Measurements from ENCODE around the gene MTA1.
A peak's percentile ranks its signal among the peaks of the same experiment; 100 is the strongest.

Gene MTA1

GRCh38 chr14:105467249-105467941, 47.8 kb downstream of the MTA1 start:
- DNase-seq, result no peak

DNA sequence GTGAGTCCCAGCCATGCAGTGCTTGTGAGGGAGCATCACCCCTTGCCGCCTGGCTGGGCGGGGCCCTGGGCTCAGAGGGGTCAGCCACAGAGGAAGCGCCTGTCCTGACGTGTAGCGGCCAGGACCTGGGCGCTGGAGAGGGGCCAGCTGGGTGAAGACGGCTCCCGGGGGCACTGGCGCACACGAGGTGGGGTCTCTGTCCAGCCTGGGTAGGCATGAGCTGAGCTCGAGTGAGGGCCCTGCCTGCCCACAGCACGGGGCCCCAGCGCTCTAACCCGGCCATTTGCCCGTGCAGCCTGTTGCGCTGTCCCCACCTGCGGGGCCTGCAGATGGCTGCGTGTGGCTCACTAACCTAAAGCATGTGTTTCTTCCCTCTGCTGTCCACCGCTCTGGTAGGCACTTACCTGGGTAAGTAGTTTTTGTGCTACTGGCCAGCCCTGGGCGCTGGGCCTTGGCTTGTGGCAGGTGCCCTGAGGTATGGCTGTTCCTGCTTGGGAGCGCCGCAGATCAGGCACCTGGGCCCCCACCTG, 48.4 kb downstream of the MTA1 start:
- DNase-seq, result no peak

DNA sequence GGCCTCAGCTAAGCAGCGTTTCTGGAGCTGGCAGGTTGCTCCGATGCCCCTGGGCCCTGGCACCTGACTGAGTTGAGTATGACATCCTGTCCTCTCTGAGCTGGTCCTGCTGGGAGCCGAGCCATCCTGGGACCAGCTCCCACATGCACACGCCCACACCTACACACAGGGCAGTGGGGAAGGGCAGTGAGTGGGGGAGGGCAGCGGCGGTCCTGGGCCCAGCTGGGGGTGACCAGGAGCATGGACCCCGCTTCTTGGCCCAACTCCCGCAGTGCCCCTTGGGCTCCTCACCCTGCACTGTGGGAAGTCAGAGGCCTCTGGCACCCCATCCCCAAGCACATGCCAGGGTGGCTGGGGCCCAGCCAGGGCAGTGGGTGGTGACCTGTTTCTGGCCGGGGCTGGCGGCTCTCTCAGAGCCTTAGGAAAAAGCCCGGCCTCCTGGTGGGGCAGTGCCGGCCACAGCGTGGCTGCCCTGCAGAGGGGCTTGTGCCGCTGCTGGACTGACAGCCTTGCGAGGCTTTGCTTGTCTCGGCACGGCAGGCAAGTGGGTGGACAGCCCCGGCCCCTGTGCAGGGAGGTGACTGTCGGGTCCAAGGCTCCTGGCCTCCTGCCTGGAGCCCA, 49.1 kb downstream of the MTA1 start:
- DNase-seq, result peak; percentile 50

- DNase-seq, result peak; percentile 43
Measured at GRCh38 chr14:105469456-105470349, 50.1 kb downstream of the MTA1 start.

- DNase-seq, result peak; percentile 45
Measured at GRCh38 chr14:105470350-105471296, 51.0 kb downstream of the MTA1 start.

DNA sequence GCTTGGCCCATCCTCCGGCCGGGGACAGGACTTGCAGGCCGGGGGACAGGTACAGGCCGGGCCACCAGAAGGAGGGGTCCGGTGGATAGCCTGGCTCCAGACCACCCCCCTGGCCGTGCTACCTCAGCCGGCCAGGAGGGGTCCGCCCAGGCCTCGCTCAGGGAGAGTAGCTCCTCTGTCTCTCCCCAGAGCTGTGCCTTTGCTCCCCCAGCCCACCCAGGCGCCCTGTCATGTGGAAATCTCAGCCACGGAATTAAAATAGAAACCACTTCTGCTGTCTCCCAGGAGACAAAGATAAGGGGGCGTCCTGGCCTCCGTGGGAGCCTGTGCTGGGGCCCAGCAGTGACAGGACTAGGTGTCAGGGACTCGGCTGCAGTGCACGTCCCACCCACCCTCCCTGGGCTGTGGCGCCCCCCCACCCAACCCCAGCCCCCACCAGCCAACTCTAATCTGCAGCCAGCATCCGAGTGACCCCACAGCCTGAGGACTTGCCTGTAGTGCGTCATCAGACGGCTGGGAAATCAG, 51.7 kb downstream of the MTA1 start:
- DNase-seq, result no peak

DNA sequence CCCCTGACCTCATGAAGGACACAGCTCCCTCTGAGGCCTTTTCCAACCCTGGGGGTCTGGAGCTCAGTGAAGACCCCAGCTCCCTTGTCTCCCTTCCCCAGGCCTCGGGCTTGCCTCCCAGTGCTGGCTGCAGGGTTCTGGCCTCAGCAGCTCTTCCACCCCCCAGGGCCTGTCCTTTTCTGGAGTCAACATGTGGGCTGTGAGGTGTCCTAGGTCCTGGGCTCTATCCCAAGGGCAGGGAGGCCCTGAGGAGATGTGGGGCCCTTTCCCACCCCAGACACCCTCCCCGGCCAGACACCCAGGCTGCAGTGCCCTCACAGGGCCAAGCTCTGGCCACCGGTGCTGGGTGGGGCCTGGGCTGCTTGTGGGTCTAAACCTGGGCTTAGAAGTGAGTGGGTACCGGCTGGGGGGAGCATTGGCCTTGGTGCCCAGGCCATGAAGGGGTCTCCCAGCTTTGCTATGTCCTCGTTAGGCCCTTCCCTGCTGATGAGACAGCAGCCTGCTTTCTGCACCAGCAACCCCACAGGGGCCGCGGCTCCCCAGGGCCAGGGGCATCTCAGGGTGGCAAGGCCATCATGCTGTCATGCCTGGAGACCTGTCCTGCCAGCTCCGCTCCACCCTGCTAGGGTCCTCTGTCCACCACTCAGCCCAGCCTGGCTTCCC, 52.3 kb downstream of the MTA1 start:
- no peak for DNase-seq

DNA sequence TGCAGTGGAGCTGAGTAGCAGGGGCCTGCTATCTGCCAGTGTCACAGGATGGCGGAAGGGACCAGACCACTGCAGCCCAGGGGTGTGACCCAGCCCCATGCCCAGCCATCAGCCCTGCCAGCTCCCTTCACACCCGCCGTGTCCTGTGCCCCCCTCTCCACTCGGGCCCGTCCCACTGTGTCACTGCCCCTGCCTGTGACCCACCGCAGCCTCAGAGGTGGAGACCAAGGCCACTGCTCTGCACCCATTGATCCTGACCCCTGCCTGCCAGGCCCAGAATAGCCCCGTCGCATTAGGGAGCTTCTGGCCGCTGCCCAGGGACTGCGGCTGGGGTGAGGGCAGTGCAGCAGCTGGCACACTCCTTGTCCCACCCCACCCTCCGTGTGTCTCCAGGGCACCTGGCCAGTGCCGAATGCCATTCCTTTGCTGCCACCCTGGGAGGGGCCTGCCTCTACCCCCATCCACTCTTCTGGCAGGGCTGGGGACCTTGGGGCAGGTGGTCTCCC, 52.9 kb downstream of the MTA1 start:
- DNase-seq, result peak; percentile 76

- DNase-seq, result peak; percentile 74
Measured at GRCh38 chr14:105473033-105473676, 53.5 kb downstream of the MTA1 start.

GRCh38 chr14:105473677-105474482, 54.3 kb downstream of the MTA1 start:
- DNase-seq, result peak; percentile 95

GRCh38 chr14:105474483-105475268, 55.0 kb downstream of the MTA1 start, which contains the start of gene CRIP2:
Gene CRIP2, plus strand, starts transcription at chr14:105474821. Its CDS starts 42 bp downstream, at chr14:105474863.
- DNase-seq, result peak; percentile 70

GRCh38 chr14:105475269-105476096, 55.9 kb downstream of the MTA1 start:
- peak; percentile 81 for DNase-seq

DNA sequence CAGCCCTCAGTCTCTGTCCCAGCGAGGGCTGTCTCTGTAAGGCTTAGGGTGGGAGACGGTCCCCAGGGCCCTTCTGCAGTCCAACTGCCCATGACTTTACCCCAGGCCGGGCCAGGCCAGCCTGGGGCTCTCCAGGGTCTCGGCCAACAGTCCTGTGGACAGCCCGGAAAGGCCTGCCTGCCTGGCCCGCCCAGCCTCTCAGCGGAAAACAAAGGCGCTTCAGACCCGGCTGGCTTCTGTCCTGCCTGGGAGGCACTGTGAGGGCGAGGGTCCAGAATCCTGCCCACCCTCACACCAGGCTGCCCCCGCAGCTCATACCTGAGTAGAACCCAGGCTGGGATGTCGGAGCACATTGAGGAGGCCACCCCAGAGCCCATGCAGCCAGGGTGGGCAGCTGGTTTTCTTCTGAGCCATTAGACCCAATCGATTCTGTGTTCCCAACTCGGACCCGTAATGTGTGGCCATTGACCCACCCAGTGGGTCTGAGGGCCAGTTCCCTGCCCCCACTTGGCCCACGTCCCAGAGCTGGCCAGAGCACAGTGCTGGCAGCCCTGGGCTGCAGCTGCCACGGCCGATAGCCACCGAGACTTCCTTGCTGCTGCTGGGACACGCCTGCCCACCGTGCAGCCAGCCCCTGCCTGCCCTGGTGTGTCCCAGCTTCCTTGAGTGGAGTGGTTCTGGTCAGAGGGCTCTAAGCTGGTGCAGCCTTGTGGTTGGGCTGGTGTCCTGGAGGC, 56.6 kb downstream of the MTA1 start:
- peak; percentile 82 for DNase-seq

DNA sequence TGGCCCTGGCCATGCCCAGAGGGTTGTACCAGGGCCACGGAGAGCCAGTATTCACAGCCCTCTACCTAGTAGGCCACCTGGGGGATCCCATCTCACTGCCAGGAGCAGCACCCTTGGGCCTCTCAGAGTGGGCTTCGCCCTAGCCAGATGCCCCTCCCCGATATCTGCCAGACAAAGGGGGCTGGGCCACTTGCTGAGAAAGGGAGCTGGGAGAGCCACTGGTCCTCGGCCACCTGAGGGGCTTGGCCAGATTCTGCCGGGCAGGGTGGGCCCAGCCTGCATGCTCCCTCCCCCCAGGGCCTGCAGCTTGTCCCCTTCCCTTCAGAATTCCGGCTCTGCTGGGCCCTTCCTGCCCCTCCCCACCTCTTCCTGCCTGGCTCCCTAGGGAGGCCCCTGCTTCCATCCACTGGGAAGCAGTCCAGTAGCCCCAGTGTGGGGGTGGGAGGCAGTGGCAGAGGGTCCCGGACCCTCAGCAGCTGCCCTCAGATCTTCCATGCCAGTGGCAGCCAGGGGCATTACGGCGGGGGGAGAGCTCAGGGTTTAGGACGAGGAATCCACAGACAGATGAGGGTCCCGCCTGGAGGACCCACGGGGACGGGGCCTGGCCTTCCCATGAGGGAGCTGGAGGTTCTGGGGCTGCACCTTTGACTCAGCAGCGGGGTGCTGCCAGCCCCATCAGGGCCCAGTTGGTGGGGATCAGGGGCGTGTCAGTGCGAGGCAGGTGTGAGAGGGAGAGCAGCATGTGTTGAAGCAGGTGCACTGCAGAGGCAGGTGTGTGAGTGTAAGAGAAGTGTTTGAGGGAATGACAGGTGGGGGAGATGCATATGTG, 57.4 kb downstream of the MTA1 start:
- no peak for DNase-seq

GRCh38 chr14:105477660-105478397, 58.2 kb downstream of the MTA1 start:
- no peak for DNase-seq

All from femur (tissue), 1 donor.